HG02571 (cell line): ENCODE data around the gene OR2T11.
"Not testable (repeated sequence)": the region's sequence is repeated elsewhere in the genome, so short reads cannot be mapped to it uniquely, and the experiment has no call there.

ENCODE experiments used
- ATAC-seq: cut with Tn5 transposase; IDR thresholded peaks from one replicate; pipeline ENCODE4 v1.9.1; 2021; ENCODE audit warnings: mild to moderate bottlenecking, moderate library complexity; ENCODE audit not compliant: unreplicated experiment

OR2T11 gene

DNA sequence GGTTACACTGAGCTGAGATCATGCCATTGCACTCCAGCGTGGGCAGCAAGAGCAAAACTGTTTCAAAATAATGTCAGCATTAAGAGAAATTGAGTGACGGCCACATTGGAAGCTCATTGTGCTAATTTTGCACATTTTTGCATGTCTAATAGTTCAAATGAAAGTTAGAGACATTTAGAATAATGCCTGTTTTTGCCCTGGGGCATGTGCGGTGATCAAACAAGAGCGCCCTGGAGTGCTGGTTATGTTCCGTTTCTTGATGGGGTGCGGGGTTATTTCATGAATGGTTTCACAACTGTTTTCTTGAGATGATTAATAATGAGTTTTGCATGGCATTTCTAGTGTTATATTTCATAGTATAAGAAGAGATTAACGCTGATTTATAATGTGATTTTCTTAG lies 13.1 kb downstream of the OR2T11 start:
- ATAC-seq: no peak

DNA sequence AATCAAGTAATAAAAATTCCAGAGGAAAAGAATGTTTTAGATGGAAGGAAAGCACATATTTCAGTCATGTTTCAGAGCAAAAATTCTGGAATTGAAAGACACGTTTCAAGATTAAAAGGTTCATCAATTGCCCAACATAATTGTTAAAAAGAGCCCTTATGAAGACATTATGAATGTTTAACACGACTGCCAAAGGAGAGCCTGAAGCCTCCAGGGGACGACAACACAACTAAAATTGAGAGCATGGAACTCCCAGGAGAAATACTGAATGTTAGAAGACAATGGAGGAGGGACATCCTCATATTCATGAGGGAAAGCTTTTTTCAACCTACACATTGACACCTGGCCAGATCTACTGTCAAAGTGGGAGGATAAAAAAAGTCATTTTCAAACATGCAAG lies 16.0 kb downstream of the OR2T11 start:
- ATAC-seq: no peak

DNA sequence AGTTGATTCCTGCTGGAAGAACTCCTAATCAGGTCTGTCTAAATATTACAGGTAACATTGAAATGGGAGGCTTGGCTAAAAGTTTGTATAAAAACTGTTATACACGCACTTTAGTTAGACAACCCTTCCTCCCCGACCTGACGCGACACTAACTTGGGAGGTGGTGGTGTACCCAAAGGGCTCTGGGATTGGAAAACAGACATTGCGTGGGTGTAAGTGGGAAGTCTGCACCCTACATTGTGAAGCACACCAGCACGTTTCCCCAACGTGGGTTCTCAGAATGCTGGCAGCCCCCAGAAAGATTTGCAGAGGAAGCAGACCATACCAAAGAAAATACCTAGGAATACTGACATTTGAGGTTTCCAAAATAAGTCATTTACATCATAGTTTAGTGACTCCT lies 16.8 kb downstream of the OR2T11 start:
- no peak for ATAC-seq

DNA sequence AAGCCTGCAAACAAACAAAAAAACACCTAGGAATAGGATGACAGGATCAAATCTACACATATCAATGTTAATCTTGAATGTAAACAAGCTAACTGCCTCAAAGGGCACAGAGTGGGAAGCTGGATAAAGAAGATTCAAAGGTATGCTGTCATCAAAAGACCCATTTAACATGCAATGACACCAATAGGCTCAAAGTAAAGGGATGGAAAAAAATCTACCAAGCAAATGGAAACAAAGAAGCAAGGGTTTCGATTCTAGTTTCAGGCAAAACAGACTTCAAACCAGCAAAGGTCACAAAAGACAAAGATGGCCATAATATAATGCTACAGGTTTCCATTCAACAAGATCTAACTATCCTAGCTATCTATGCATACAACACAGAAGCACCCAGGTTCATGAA lies 21.1 kb downstream of the OR2T11 start:
- ATAC-seq: no peak

DNA sequence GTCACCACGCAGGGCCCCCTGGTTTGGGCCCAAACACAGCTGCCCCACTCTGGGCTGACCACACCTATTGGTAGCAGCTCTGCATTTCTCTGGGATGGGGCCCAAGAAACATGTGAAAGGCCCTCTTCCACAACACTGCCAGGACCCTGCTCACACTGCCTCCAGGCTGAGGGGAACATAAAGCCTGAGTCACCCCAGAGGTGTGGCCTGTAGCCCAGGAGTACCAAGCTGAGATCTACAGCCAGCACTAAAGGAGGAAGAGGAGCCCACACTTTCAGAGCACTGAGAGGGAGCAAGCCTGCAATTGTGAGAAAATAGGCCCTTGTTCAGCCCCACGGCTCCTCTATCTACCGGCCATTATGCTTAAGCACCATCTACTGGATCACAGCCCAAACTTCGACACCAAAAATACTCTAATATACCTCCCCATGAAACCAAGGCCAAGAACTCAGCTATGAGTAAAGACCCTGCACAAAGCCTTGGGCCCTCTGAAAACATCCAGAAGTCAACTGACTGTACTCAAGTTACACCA lies 22.9 kb downstream of the OR2T11 start:
- ATAC-seq: no peak

DNA sequence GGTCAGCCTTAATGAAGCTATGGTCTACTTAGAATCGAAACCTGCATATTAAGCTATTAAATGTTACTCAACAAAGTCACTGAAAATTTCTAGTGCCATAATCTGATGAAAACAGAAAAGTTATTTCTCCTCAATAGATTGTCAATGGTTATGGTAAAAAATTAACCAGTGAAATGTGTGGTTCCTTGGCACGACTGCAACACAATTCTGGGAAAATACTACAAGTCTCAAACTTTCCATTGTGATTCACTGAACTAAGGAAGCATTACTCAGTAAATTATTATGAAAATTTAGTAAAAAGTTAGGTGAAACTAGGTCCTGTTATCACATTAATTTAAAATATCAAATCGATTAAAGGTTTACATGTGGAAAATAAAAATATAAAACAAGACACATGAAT lies 24.6 kb downstream of the OR2T11 start:
- ATAC-seq: no peak

DNA sequence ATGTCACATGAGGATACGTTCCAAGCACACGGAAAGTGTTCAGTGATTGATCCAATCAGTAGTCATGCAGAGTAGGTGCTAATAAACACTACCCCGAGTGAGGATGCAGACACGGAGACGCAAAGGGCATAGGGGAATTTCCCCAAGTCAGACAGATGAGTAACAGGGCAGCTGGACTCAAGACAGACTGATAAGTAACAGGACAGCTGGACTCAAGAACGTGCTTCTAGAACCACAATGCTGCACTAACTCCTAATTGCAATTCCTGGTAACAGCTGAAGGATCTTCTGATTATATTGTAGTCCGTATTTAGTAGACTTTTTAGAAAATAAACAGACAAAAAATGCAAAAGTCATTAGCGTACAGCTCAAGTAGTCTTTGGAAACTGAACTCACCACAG lies 35.5 kb downstream of the OR2T11 start:
- ATAC-seq: no peak

DNA sequence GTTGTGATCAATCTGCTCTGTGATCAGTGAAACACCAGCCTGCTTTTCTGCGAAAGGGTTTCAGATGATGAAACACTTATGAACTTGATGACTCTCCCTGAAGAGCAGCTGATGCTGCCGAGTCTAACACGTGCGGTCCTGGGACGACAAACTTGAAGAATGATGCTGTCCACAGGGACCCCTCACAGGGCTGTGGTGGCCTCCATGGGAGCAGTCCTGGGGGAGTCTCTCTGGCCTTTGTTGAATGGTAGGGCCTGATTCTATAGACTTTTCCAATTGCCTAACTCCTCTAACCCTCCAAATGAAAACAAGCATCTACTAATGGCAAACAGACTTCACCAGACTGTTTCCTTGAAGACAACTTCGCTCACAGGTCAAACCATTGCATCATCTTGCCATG lies 37.3 kb downstream of the OR2T11 start, which contains the start of gene OR2T10:
Gene OR2T10, minus strand, starts transcription at position 112 of the 400 bp plus-strand sequence. CDS start 3,932 bp downstream, outside the sequence.
- no peak for ATAC-seq

DNA sequence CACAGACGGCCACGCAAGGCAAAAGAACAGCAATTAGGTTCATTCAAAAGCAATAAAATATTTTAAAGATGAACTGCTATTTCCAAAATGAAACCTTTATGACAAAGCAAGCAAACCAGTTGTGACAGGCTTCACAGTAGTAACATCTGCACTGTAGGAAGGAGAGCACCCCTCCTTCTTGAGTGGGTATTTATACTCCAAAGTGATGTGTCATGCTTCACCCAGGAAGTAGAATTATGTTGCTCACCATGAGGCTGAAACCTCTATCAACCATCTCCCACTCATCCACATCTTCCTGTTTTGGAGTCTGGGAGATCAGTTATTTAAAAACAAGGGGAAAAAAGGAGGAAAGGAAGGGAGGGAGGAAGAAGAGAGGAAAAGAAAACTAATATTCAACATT lies 38.3 kb downstream of the OR2T11 start:
- no peak for ATAC-seq

DNA sequence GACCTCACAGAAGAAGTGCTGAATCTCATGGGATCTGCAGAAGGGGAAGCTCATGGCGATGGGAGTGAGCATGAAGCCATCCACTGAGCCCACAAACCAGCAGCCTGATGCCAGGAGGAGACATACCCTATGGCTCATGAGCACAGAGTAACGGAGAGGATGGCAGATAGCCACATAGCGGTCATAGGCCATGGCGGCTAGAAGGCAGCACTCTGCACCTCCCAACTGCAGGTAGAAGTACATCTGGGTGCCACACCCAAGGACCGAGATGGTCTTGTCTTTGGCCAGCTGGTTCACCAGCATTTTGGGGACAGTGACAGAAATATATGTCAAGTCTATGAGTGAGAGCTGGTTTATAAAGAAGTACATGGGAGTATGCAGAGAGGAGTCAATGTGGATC lies 41.7 kb downstream of the OR2T11 start:
- no peak for ATAC-seq

DNA sequence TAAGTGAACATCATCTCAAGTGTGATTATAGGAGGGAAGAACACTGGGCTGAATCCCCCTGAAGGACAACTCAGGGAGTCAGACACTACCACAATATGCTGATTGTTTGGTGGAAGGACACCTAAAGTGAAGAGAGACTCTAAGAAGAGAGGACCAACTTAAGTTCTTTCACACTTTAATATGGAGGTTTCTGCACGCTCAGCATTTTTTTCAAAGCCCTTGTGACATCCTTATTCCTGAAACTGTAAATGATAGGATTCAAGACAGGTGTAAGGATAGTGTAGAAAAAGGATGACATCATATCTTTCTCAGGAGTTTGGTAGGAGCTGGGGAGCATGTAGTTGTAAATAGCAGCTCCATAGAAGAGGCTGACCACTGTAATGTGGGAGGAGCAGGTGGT lies 42.2 kb downstream of the OR2T11 start:
- ATAC-seq: no peak

DNA sequence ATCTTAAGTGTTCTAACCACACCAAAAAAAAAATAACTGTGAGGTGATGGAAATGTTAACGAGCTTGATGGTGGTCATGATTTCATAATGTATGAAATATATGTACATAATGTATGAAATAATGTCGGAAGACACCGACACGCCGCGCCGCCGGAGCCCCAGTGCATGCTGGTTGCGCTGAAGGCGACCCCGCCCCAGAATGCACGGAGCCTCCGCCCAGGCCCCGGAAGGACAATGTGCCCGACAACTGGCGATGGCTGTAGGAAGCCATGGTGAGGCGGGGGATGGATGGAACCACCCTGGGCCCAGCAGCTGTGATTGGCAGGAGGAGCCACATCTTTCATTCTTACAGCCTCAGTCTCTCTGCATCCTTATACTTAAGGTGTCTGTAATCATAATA lies 44.8 kb downstream of the OR2T11 start:
- ATAC-seq: no peak

DNA sequence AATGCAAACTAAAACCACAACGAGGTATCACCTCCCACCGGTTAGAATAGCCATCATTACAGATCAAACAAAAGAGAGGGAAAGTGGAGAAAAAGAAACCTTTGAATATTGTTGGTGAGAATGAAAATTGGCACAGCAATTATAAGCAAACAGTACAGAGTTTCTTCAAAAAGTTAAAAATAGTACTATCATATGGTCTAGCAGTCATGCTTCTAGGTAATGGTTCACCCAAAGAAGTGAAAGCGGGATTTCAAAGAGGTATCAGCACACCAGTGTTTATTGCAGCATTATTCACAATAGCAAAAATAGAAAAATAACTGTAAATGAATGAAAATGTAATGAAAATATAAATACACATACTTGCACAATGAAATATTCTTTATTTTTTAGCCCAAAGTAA lies 45.6 kb downstream of the OR2T11 start:
- ATAC-seq: no peak

DNA sequence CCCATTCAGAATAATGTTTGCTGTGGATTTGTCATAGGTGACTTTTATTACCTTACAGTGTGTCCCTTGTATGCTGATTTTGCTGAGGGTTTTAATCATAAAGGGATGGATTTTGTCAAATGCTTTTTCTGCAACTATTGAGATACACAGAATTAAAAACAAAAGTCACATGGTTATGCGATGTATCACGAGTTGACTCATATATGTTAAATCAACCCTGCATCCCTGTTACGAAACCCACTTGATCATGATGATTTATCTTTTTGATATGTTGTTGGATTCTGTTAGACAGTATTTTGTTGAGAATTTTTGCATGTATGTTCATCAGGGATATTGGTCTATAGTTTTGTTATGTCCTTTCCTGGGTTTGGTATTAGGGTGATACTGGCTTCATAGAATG lies 49.6 kb downstream of the OR2T11 start:
- ATAC-seq: no peak

DNA sequence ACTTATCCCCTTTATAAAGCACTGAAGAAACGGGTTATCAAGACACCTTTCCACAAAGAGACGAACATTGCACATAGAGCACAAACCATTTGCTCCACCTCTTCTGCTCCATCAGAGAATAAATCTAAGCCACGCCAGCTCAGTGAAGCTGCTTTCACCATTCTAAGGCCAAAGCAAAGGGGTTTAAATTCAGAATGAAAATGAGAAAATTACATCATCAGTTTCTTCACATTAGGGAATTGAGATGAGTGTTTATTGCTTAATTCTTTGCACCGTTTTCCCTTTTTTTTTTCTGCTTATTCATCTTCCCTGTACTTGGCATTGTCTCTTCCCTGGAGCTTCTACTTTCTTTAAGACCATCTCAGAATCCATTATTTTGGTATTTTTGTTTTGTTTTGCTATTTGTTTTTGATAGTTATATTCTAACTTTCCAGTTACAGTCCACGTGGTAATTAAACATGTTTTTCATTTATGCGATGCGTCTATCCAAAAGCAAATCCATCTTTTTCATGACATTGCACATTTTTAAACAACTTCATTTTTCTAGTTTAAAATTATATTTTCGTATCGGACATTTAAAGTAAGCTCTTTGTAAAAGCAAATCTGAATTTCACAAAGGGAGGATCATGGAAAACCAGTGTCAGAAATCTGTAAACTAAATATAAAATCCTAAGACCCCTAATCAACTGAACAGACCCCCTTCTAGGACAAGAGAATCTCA lies 58.5 kb downstream of the OR2T11 start:
- no peak for ATAC-seq

DNA sequence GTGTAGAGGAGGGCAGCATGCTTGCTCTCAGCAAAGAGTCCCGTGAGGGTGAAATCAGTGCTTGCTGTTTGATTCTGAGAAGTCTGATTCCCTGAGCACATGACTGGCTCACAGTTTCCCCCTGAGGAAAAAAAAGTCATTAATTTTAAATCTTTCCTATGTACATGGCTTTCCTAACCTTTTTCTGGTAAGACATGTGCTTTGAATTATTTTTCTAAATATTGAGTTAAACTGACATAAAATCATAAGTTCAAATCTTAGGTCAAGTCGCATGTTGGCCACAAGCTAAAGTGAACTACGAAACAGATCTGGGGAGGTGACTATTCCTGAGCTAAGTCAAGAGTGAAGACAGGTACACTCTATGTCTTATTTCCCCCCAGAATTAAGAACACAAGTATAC lies 60.2 kb downstream of the OR2T11 start, which contains the start of gene OR2T34:
Gene OR2T34, minus strand, starts transcription at position 101 of the 400 bp plus-strand sequence. Its CDS starts 0 bp downstream, at position 101.
- ATAC-seq: not testable (repeated sequence)

DNA sequence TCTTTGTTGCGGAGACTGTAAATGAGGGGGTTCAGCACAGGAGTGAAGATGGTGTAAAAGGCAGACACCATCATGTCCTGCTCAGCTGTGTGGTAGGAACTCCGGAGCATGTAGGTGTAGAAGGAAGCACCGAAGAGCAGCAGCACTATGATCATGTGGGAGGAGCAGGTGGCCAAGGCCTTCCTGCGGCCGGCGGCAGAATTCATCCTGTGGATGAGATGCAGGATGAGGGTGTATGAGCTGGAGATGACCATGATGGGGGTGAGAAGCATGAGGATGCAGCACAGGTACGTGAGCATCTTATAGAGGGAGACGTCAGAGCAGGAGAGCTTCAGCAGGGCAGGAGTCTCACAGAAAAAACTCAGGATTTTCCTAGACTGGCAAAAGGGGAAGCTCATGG lies 61.0 kb downstream of the OR2T11 start:
- ATAC-seq: not testable (repeated sequence)
